CMK (cell line): ENCODE data around the gene ADARB2.

Source experiments
- DNase-seq: peaks from one replicate; pipeline ENCODE4 v3.0.0-alpha.2; 2010; ENCODE audit warnings: low read depth

Gene ADARB2

GRCh38 chr10:1394155-1394912 is 343.0 kb downstream of the ADARB2 start:
- DNase-seq = no peak

DNA sequence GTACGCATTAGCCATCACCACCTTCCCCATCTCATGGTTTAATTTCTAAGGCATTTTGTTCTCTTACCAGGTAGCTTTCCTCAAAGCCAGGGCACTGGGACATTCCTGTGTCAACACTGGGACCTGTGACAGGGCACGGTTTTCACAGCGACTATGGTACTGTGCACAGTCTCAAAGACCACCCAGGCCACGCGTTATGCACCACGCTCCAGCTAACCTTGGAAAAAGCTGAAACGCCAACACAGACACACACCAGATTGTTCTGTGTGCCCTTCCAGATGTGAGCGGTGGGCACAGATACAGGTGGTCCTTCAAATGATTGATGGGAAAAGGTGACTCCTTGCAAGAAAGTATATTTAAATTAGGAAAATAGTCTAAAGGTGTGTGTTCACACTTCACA is 343.8 kb downstream of the ADARB2 start:
- DNase-seq = no peak

DNA sequence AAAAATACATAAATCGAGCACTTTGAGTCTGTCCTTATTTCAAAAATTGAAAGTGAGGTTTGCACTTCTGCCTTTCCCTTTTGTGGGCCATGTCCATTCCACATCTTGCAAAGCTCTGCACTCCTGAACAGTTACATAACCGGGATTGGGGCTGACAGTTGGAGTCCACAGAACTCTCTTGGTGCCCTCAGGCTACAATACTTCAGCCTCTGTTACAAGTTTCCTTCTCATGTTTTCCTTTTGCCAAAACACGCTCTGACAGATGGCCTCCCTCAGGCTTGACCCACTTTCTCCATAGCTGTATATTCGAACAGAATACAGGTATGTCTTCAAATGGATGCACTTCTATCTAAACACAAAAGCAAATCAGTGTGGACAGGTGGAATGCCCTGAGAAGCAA is 345.2 kb downstream of the ADARB2 start:
- no peak for DNase-seq

DNA sequence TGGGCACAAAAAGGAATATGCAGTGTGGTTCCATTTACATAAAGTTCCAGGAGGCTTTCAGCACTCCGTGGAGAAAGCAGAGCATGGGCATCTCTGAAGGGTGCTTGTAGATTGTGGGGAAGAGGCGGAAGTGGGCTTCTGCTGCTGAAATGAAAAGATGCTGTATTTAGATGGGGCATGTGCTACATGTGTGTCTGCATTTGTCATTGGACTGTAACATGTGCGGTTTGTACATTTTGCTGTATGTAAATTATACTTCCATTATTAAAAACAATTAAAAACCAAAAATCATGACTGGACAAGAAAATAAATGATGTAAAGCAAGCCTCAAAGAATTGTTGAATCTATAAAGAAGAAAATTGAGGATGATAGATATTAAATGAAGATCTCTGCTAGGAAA is 347.1 kb downstream of the ADARB2 start:
- DNase-seq = no peak

DNA sequence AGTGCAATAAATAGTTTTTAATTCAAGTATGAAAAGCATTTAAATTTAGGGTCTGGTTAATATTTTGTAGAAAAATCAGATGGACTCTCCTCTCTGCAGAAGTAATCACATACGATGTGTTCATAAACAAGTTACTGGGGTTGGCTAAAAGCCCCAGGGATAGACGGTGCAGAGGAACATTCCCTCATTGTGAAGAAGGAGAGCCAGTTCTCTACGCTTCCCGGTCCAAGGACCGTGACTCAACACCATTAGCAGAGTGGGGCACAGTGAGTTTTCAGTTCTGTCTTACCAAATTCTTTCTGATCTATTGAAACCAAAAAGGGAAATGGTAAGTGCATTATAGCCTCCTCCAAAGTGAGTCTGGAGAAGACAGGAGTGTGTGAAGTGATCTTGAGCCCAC is 353.3 kb downstream of the ADARB2 start:
- no peak for DNase-seq

DNA sequence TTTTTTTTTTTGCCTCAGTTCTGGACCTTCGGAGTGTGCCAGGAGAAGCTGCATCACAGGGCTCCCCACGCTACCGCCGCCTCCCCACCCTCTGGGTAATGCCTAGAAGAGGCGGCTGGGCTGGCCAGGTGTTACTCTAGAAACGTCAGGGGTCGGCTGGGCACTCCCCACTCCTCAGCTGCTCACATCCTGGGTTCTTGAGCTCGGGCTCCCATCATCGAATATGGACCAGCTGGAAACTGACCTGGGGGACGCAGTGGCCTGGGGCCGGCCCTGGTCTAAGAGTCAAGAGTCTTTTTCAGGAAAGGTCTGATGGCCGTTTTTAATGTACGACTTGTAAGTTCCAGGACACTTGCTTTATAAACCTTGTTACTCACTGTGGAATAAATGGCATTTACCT is 354.6 kb downstream of the ADARB2 start:
- DNase-seq = no peak

DNA sequence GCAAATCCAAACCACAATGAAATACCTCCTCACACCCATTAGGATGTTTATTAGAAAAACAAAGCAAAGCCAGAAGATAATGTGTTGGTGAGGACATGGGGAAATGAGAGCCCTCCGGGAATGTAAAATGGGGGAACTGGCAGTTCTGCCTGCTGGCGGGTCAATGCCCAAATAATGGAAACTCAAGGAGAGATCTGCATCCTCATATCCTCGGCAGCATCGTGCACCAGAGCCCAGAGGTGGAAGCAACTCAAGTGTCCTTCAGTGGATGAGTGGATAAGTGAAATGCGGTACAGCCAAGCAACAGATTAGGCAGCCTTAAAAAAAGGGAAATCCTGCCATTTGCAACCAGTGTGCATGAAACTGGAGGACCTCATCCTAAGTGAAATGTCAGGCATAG is 356.0 kb downstream of the ADARB2 start:
- no peak for DNase-seq

- no peak for DNase-seq
Observed at GRCh38 chr10:1380088-1380671, 357.1 kb downstream of the ADARB2 start.

DNA sequence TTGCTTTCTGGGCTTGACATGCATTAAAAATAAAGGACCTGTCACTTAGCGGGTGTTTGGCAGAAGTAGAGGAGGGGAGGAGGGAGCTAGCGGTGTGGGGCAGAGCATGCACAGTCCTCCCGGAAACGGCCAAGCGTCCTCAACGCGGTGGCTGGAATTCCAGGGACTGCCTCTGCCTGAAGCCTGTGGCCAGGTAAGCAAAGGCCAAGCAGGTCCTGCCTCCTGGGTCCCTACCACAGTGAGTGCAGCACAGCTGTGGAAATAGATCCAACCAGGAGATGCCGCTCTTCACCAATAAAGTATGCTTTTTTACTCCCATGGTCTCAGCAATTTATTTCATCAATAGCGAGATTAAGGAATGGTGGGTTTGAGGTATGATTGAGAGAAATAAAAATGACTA is 357.7 kb downstream of the ADARB2 start:
- no peak for DNase-seq

- DNase-seq = no peak
Observed at GRCh38 chr10:1378473-1378872, 358.9 kb downstream of the ADARB2 start.

DNA sequence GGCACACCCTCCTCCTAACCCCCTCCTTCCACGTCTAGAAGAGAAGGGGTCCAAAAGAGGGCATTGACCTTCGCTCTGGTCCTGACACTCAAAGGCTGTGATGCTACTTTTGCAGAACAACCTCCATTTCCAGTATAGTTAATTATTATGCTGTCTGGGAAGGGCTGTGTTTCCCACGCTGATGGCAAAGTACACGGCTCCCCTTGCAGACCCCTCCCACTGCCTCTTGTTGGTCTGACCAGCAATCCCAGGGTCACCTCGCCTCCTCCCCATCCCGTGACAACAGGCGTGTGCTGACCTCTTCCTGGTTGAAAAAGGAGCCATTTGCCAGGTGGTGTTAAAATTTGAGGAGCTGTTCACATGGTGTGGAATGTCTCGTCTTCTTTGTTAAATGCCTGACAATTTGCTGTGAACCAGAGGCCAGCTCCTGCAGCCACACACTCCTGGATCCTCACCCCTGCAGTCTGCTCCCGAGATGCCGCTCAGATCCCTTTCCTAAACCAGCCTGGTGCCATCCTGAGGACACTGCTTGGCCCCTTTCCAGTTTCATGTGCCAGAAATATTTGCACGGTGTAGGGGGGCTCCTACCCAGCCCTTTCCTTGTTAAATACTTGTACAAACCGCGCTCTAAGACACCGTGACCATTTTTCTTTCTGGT is 359.5 kb downstream of the ADARB2 start:
- DNase-seq = no peak

DNA sequence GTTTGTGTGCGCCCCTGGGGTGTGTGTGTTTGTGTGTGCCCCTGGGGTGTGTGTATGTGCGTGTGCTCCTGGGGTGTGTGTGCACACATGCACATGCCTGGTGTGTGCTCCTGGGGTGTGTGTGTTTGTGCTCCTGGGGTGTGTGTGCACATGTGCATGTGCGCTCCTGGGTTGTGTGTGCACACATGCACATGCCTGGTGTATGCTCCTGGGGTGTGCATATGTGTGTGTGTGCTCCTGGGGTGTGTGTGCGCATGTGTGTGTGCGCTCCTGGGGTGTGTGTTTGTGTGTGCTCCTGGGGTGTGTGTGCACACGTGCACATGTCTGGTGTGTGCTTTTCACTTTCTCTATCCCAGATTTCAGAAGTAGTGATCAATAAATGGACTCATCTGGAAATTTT is 360.1 kb downstream of the ADARB2 start:
- DNase-seq = no peak

GRCh38 chr10:1376384-1376945 is 360.9 kb downstream of the ADARB2 start:
- no peak for DNase-seq

DNA sequence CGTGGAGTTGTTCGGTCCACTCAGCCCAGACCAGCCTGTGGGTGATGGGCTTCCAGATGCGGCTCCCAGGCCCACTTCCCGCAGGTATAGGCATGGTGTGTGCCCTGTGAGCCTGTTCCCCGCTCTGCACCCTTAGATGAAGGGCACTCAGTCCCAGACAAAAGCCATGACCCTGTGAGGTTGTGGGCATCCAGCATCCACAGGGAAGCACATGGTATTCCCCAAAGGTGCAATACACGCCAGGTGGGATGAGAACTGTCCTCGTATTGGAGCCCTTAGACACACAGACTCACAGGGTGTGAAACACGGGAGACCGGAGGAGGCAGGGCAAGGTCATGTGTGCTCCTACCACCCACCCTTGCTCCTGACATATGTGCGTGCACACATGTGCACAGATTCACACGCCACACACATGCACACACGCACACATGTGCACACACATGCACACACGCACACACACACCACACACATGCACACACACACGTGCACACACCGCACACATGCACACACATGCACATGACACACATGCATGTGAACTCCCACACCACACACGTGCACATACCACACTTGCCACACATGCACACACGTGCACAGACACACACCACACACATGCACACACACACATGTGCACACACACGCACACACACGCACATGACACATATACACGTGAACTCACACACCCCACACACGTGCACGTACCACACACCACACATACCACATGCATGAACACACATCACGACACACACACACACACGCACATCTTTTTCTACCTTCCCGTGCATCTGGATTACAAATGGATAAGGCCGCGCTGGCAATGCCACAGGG is 361.8 kb downstream of the ADARB2 start:
- no peak for DNase-seq

- no peak for DNase-seq
Observed at GRCh38 chr10:1374511-1375345, 362.6 kb downstream of the ADARB2 start.

DNA sequence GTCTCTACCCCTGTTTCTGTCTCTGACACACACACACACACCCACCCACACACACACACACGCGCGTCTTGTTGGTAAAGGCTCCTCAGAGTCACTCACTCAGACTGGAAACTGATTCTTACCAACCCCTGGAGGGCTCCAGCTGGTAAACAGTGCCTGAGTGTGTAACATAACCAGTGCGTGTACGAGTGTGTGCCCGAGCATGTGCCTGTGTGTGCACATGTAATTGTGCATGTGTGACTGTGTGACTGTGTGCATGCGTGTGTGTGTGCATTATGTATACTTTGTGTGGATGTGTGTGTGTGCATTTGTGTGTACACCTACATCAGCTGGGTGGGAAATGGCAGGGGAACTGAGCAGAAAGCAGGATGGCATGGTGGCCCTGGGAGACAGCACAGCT is 364.0 kb downstream of the ADARB2 start:
- DNase-seq = no peak

DNA sequence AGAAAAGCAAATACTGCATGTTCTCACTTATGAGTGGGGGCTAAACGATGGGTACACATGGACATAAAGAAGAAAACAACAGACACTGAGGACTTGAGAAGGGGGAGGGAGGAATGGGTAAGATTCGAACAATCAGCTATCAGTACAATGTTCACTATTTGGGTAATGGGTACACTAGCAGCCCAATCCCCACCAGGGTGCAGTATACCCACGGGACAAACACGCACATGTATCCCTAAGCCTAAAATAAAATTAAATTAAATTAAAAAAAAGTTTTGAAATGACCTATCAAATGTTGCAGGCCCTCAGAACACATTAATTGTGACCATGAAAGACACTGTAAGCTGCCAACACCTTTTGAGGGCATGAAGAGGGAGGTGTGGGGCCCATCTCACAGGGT is 365.1 kb downstream of the ADARB2 start:
- DNase-seq = no peak

GRCh38 chr10:1370298-1370697 is 367.0 kb downstream of the ADARB2 start:
- no peak for DNase-seq

GRCh38 chr10:1369665-1370064 is 367.7 kb downstream of the ADARB2 start:
- no peak for DNase-seq

DNA sequence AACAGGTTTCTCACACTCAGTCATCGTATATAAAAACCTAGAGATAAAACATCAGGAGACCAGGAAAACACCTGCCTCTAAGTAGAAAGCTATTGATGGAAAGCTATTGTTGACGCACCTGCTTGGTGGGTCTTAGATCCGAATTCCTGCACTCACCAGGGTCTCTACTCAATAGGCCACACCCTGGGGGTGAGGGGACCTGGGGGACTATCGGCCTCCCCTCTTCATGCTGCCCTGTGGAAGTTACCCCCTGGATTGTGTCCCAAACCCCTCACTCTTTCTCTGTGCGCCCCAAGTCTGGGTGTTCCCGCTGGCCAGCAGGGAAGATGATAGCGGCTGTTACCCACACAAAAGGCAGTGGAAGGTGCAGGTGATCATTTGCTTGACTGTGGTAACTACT is 368.1 kb downstream of the ADARB2 start:
- no peak for DNase-seq

GRCh38 chr10:1368842-1369171 is 368.5 kb downstream of the ADARB2 start:
- DNase-seq = no peak
